ENCODE measurements around the gene ZC3HAV1.

ZC3HAV1 gene

GRCh38 chr7:139034855-139035585, 74.5 kb downstream of the ZC3HAV1 start:
- H3K36me3 ChIP-seq (ENCODE audit: control insufficient read depth, insufficient read depth, low read length), result no peaks in the 10 kb centered on the region
- H3K27me3 ChIP-seq (ENCODE audit: insufficient read depth, low read length, poor library complexity), result peaks cover 2% of the 10 kb centered on the region
- no peak overlapping the region for H3K27ac ChIP-seq (ENCODE audit: low read depth, low read length)
- peak overlapping the region; percentile 81 for H3K4me2 ChIP-seq (ENCODE audit: low read length)
- WGBS (ENCODE audit: extremely low coverage, insufficient coverage, low lambda C conversion rate), result no CpG with 5 or more reads among the region's 47 CpGs
- peak; percentile 28 for DNase-seq
- no peak overlapping the region for H2BK120ac ChIP-seq (ENCODE audit: low read depth, low read length)
- peak overlapping the region; percentile 98 for H3K9ac ChIP-seq (ENCODE audit: low read length)
- H3K79me2 ChIP-seq (ENCODE audit: control insufficient read depth, insufficient read depth, low read length), result no peaks in the 10 kb centered on the region
- peak overlapping the region; percentile 98 for H3K23ac ChIP-seq (ENCODE audit: low read length)
- H3K4me1 ChIP-seq (ENCODE audit: control insufficient read depth, low read depth, low read length), result peaks cover 7% of the 10 kb centered on the region
- peaks cover 8% of the 10 kb centered on the region for H3K79me1 ChIP-seq (ENCODE audit: low read length)
- no peak overlapping the region for H2AK5ac ChIP-seq (ENCODE audit: low read length)
- peak overlapping the region; percentile 61 for H3K4ac ChIP-seq (ENCODE audit: low read depth, low read length)
- H4K5ac ChIP-seq (ENCODE audit: low read length), result no peak overlapping the region
- H2BK5ac ChIP-seq (ENCODE audit: low read length), result no peak overlapping the region
- peak overlapping the region; percentile 100 for H3K56ac ChIP-seq (ENCODE audit: low read length)
- no peak overlapping the region for H2BK15ac ChIP-seq (replicated peaks; ENCODE audit: low read depth)
- H3K18ac ChIP-seq (ENCODE audit: low read length), result peak overlapping the region; percentile 44
- H4K8ac ChIP-seq (ENCODE audit: low read depth, low read length), result no peak overlapping the region
- peak overlapping the region; percentile 82 for H3K4me3 ChIP-seq (ENCODE audit: low read length)

DNA sequence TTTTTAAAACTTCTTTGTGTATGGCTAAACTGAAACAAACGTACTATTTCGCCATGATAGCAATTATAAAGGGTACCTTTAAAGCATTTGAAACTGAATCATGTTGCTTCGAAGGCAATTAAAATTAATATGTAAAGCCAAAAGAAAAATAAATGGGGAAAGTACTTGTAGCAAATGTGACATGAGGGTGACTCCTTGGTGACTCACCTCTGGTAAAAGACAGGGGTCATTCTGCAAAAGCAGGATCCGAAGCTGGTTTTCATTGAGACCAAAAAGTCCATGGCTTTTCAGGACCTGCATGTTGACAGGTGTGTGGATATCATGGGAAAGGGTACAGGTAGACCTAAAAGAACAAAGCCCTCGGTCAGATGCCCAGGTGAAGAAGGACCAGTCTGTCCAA, 75.2 kb downstream of the ZC3HAV1 start:
- Histone ChIP-seq H3K23ac (ENCODE audit: low read length) (no peak overlapping the region), H3K4ac (ENCODE audit: low read depth, low read length) (no peak overlapping the region), H3K4me3 (ENCODE audit: low read length) (no peak overlapping the region), H2AK5ac (ENCODE audit: low read length) (no peak overlapping the region), H4K8ac (ENCODE audit: low read depth, low read length) (no peak overlapping the region), H3K36me3 (ENCODE audit: control insufficient read depth, insufficient read depth, low read length) (peaks cover under 1% of the 10 kb centered on the region), H3K9ac (ENCODE audit: low read length) (no peak overlapping the region), H3K18ac (ENCODE audit: low read length) (no peak overlapping the region), H3K4me2 (ENCODE audit: low read length) (no peak overlapping the region), H3K56ac (ENCODE audit: low read length) (no peak overlapping the region), H2BK120ac (ENCODE audit: low read depth, low read length) (no peak overlapping the region), H3K79me2 (ENCODE audit: control insufficient read depth, insufficient read depth, low read length) (no peaks in the 10 kb centered on the region), H3K27ac (ENCODE audit: low read depth, low read length) (no peak overlapping the region), H2BK15ac (replicated peaks; ENCODE audit: low read depth) (no peak overlapping the region), H3K79me1 (ENCODE audit: low read length) (peaks cover 8% of the 10 kb centered on the region), H3K27me3 (ENCODE audit: insufficient read depth, low read length, poor library complexity) (peaks cover 2% of the 10 kb centered on the region), H2BK5ac (ENCODE audit: low read length) (no peak overlapping the region), H3K4me1 (ENCODE audit: control insufficient read depth, low read depth, low read length) (peaks cover 7% of the 10 kb centered on the region), H4K5ac (ENCODE audit: low read length) (no peak overlapping the region)
- no CpG with 5 or more reads among the region's 5 CpGs for WGBS (ENCODE audit: extremely low coverage, insufficient coverage, low lambda C conversion rate)
- no peak for DNase-seq

DNA sequence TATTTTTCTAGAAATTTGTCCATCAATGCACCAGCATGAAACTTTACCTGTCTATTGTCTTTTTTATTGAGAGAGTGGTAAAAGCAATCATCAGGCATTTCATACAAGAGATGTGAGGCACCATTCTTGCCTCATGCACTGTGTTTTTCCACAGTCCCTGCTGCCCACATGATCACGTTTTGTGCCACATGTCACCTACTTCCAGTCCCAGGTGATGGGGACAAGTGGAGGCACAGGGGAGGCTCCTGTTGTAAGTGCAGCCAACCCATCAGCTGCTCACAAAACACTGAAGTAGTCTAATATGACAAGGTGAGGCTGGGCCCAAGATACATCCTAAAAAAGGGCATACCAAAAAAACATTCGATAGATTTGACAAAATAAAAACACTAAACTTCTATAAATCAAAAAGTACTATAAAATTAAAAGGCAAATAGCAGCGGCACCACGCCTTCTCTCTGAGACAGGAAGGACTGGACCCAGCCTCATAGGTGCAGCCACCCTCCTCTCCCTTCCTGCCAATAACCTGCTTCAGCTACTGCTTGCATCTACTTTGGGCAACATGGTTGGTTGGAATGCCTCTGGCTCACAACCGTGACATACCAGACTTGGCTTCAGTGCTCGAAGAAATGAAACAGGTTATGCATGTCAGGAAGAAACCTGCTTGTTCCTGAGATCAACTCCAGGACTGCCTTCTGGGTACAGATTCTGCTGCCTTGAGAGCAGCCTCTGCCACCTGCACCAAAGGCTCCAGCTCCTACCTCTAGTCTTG, 76.0 kb downstream of the ZC3HAV1 start:
- Histone ChIP-seq H3K36me3 (ENCODE audit: control insufficient read depth, insufficient read depth, low read length) (peaks cover 4% of the 10 kb centered on the region), H3K79me1 (ENCODE audit: low read length) (peaks cover 8% of the 10 kb centered on the region)
- no CpG with 5 or more reads among the region's 6 CpGs for whole genome bisulfite sequencing (ENCODE audit: extremely low coverage, insufficient coverage, low lambda C conversion rate)

GRCh38 chr7:139032473-139032872, 77.0 kb downstream of the ZC3HAV1 start:
- no peaks in the 10 kb centered on the region for H3K79me2 ChIP-seq (ENCODE audit: control insufficient read depth, insufficient read depth, low read length)
- no peak overlapping the region for H4K5ac ChIP-seq (ENCODE audit: low read length)
- H3K23ac ChIP-seq (ENCODE audit: low read length), result no peak overlapping the region
- H3K27me3 ChIP-seq (ENCODE audit: insufficient read depth, low read length, poor library complexity), result peaks cover 2% of the 10 kb centered on the region
- no peak overlapping the region for H3K9ac ChIP-seq (ENCODE audit: low read length)
- no peak overlapping the region for H2BK5ac ChIP-seq (ENCODE audit: low read length)
- no peak for DNase-seq
- no peak overlapping the region for H3K56ac ChIP-seq (ENCODE audit: low read length)
- no peak overlapping the region for H2BK120ac ChIP-seq (ENCODE audit: low read depth, low read length)
- H3K79me1 ChIP-seq (ENCODE audit: low read length), result peaks cover 8% of the 10 kb centered on the region
- peaks cover 4% of the 10 kb centered on the region for H3K4me1 ChIP-seq (ENCODE audit: control insufficient read depth, low read depth, low read length)
- H4K8ac ChIP-seq (ENCODE audit: low read depth, low read length), result no peak overlapping the region
- no CpG with 5 or more reads among the region's 4 CpGs for WGBS (ENCODE audit: extremely low coverage, insufficient coverage, low lambda C conversion rate)
- no peak overlapping the region for H3K4me3 ChIP-seq (ENCODE audit: low read length)
- H3K18ac ChIP-seq (ENCODE audit: low read length), result no peak overlapping the region
- peaks cover 5% of the 10 kb centered on the region for H3K36me3 ChIP-seq (ENCODE audit: control insufficient read depth, insufficient read depth, low read length)
- no peak overlapping the region for H2BK15ac ChIP-seq (replicated peaks; ENCODE audit: low read depth)
- H2AK5ac ChIP-seq (ENCODE audit: low read length), result no peak overlapping the region
- H3K4ac ChIP-seq (ENCODE audit: low read depth, low read length), result no peak overlapping the region
- no peak overlapping the region for H3K4me2 ChIP-seq (ENCODE audit: low read length)
- no peak overlapping the region for H3K27ac ChIP-seq (ENCODE audit: low read depth, low read length)

More for the DNA sequence above, 76.0 kb downstream of the ZC3HAV1 start:
- no peak overlapping the region for H4K8ac ChIP-seq (ENCODE audit: low read depth, low read length)
- H3K9ac ChIP-seq (ENCODE audit: low read length), result no peak overlapping the region
- H3K79me2 ChIP-seq (ENCODE audit: control insufficient read depth, insufficient read depth, low read length), result no peaks in the 10 kb centered on the region
- peaks cover 7% of the 10 kb centered on the region for H3K4me1 ChIP-seq (ENCODE audit: control insufficient read depth, low read depth, low read length)
- H3K4me3 ChIP-seq (ENCODE audit: low read length), result no peak overlapping the region
- no peak overlapping the region for H3K4ac ChIP-seq (ENCODE audit: low read depth, low read length)
- no peak overlapping the region for H2BK120ac ChIP-seq (ENCODE audit: low read depth, low read length)
- H3K23ac ChIP-seq (ENCODE audit: low read length), result no peak overlapping the region
- H2AK5ac ChIP-seq (ENCODE audit: low read length), result no peak overlapping the region
- no peak for DNase-seq
- no peak overlapping the region for H3K27ac ChIP-seq (ENCODE audit: low read depth, low read length)
- H3K4me2 ChIP-seq (ENCODE audit: low read length), result no peak overlapping the region
- H2BK15ac ChIP-seq (replicated peaks; ENCODE audit: low read depth), result no peak overlapping the region
- no peak overlapping the region for H2BK5ac ChIP-seq (ENCODE audit: low read length)
- H4K5ac ChIP-seq (ENCODE audit: low read length), result no peak overlapping the region
- H3K56ac ChIP-seq (ENCODE audit: low read length), result no peak overlapping the region
- peaks cover 2% of the 10 kb centered on the region for H3K27me3 ChIP-seq (ENCODE audit: insufficient read depth, low read length, poor library complexity)
- H3K18ac ChIP-seq (ENCODE audit: low read length), result no peak overlapping the region

- DNase-seq, result no peak
- Histone ChIP-seq H3K4me1 (ENCODE audit: control insufficient read depth, low read depth, low read length) (no peaks in the 10 kb centered on the region), H3K4me2 (ENCODE audit: low read length) (no peak overlapping the region), H3K56ac (ENCODE audit: low read length) (no peak overlapping the region), H3K9ac (ENCODE audit: low read length) (no peak overlapping the region), H2BK5ac (ENCODE audit: low read length) (no peak overlapping the region), H2AK5ac (ENCODE audit: low read length) (no peak overlapping the region), H3K4me3 (ENCODE audit: low read length) (no peak overlapping the region), H3K79me2 (ENCODE audit: control insufficient read depth, insufficient read depth, low read length) (no peaks in the 10 kb centered on the region), H3K36me3 (ENCODE audit: control insufficient read depth, insufficient read depth, low read length) (peaks cover 9% of the 10 kb centered on the region), H2BK15ac (replicated peaks; ENCODE audit: low read depth) (no peak overlapping the region), H3K18ac (ENCODE audit: low read length) (no peak overlapping the region), H4K8ac (ENCODE audit: low read depth, low read length) (no peak overlapping the region), H3K27ac (ENCODE audit: low read depth, low read length) (no peak overlapping the region), H3K27me3 (ENCODE audit: insufficient read depth, low read length, poor library complexity) (no peaks in the 10 kb centered on the region), H3K23ac (ENCODE audit: low read length) (no peak overlapping the region), H3K4ac (ENCODE audit: low read depth, low read length) (no peak overlapping the region), H4K5ac (ENCODE audit: low read length) (no peak overlapping the region), H3K79me1 (ENCODE audit: low read length) (peaks cover 2% of the 10 kb centered on the region), H2BK120ac (ENCODE audit: low read depth, low read length) (no peak overlapping the region)
- no CpG with 5 or more reads among the region's 3 CpGs for WGBS (ENCODE audit: extremely low coverage, insufficient coverage, low lambda C conversion rate)
Observed at GRCh38 chr7:139029353-139029752, 80.2 kb downstream of the ZC3HAV1 start.
